DND-41 (cell line): ENCODE data around the gene BSCL2.

Source experiments
- EZH2 ChIP-seq: IDR thresholded peaks from 3 replicates; pipeline ENCODE4 v1.6.1; 2012; ENCODE audit warnings: borderline replicate concordance, low read depth, mild to moderate bottlenecking, moderate library complexity, low read length, inconsistent platforms; ENCODE audit not compliant: severe bottlenecking
- TF ChIP-seq, protein P1 (sequence below): IDR thresholded peaks from 2 replicates; pipeline ENCODE4 v1.5.1; 2012; ENCODE audit warnings: borderline replicate concordance, low read length, moderate library complexity, mild to moderate bottlenecking; ENCODE audit not compliant: poor library complexity, severe bottlenecking; ENCODE audit errors: extremely low read depth

DNA sequence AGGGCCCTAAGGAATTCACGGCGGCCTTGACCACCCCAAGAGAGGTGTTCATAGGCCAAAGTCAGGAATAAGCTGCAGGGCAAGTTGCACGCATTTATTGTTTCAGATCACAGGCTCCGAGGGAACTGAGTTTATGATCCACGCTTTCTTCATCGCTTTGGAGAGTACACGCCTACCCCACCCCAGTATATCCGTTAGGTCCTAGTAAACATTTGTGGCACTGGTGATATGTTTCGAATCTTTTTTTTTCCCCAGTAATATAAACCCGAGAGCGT is 61.6 kb downstream of the BSCL2 start:
- no peak for TF ChIP-seq EZH2
- TF ChIP-seq, protein P1, sequence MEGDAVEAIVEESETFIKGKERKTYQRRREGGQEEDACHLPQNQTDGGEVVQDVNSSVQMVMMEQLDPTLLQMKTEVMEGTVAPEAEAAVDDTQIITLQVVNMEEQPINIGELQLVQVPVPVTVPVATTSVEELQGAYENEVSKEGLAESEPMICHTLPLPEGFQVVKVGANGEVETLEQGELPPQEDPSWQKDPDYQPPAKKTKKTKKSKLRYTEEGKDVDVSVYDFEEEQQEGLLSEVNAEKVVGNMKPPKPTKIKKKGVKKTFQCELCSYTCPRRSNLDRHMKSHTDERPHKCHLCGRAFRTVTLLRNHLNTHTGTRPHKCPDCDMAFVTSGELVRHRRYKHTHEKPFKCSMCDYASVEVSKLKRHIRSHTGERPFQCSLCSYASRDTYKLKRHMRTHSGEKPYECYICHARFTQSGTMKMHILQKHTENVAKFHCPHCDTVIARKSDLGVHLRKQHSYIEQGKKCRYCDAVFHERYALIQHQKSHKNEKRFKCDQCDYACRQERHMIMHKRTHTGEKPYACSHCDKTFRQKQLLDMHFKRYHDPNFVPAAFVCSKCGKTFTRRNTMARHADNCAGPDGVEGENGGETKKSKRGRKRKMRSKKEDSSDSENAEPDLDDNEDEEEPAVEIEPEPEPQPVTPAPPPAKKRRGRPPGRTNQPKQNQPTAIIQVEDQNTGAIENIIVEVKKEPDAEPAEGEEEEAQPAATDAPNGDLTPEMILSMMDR = no peak
